ENCODE results near the gene CDH4.

CDH4 gene

DNA sequence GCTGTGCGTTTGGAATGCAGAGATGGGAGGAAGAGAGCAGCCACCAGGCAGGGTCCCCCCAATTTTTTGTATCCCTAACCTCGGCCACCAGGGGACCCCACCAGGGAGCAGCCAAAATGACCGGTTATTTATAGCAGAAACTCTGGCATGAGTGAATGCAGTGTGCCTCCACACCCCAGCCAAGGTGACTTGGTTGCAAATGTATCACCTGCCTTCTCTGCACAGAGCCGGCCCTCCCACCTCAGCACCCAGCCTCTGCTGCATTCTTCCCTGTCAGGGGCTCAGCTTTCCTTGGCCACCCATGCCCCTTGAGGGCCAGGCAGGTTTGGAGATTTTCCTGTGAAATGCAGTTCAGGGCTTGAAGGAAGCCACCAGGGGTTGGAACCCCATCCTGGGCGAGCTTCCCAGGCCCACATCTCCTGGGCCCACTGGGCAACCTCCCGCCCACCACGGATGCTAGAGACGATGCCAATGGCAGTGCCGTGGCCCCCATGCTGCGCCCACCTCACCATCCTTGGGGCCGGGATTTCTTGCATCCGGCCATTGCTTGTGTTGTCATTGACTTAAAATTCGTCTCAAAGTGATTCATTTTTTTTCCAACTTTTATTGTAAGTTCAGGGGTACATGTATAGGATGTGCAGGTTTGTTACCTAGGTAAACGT lies 522.0 kb downstream of the CDH4 start:
- no peak for TF ChIP-seq ZFX (IDR thresholded peaks at IDR 0.05; ENCODE audit: borderline replicate concordance)
- TF ChIP-seq, protein P1, sequence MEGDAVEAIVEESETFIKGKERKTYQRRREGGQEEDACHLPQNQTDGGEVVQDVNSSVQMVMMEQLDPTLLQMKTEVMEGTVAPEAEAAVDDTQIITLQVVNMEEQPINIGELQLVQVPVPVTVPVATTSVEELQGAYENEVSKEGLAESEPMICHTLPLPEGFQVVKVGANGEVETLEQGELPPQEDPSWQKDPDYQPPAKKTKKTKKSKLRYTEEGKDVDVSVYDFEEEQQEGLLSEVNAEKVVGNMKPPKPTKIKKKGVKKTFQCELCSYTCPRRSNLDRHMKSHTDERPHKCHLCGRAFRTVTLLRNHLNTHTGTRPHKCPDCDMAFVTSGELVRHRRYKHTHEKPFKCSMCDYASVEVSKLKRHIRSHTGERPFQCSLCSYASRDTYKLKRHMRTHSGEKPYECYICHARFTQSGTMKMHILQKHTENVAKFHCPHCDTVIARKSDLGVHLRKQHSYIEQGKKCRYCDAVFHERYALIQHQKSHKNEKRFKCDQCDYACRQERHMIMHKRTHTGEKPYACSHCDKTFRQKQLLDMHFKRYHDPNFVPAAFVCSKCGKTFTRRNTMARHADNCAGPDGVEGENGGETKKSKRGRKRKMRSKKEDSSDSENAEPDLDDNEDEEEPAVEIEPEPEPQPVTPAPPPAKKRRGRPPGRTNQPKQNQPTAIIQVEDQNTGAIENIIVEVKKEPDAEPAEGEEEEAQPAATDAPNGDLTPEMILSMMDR (IDR thresholded peaks at IDR 0.05): no peak

DNA sequence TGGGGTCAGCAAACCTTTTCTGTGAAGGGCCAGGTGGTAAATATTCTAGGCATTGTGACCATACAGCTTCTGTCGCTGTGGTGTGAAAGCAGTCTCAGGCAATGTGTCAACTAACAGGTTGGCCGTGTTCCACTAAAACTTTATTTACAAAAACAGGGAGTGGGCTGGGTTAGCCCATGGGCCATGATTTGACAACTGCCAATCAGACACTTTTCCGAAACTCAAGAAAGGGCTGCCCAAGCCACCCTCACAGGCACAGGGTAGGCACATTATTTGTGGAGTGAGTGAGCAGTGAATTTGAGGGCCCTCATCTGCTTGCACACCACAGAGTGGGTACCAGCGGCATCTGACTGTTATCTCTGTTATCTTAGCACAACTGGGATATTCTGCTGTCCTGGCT lies 523.4 kb downstream of the CDH4 start:
- H3K27ac ChIP-seq: no peak overlapping the region
- TF ChIP-seq, protein P1 (IDR thresholded peaks at IDR 0.05): no peak
- TF ChIP-seq ZFX (IDR thresholded peaks at IDR 0.05; ENCODE audit: borderline replicate concordance): no peak

More for the DNA sequence above, 522.0 kb downstream of the CDH4 start:
- no peak overlapping the region for H3K27ac ChIP-seq

DNA sequence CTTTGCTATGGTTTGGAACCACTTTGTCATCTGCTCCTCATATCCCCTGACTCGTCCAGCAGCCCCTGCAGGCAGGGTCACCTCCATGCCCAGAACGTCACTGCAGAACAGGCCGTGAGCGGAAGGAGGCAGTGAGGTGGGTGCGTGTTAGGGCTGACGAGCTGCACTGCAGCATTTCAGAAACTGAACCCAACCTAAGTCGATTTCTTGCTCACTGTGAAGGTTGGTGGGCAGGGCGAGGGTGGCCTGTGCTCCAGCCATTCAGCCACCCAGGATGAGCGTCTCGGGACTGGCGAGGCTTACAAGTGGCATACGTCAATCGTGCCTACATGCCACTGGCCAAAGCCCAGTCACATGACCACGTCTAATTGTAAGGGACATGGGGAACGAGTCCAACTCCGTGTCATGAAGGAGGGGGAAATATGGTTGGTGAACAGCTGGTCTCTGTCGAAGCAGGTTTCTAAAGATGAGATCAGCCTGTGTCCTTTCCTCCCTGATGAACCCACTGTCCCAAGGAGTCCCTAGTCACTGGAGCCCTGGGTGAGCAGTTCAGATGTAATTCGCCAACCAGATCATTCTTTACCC lies 524.5 kb downstream of the CDH4 start:
- TF ChIP-seq, protein P1 (IDR thresholded peaks at IDR 0.05): no peak
- TF ChIP-seq ZFX (IDR thresholded peaks at IDR 0.05; ENCODE audit: borderline replicate concordance): no peak
- H3K27ac ChIP-seq: no peak overlapping the region

DNA sequence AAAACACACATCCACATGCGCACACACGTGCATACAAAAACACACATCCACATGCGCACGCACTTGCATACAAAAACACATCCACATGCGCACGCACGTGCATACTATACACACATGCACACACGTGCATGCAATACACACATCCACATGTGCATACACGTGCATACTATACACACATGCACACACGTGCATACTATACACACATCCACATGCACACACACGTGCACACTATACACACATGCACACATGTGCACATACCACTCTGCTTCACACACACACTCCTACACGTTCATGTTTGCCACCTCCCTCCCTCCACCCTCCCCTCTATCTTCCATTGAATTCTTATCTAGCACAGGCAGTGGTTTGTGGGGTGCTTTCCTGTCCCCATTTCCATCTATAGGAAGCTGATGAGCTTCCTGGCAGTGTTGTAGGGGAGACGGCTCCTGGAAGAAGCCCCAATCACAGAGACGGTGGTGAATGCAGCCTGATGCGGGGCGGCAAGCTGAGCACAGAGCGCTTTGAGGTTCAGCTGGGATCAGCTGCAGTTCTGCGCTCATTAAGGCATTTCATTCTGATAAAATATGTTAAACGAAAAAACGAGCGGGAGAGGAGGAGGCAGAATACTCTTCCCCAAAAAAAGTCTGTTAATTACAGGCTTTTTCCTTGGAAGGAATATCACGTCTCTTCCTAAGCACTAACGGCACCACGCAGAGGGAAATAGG lies 525.9 kb downstream of the CDH4 start:
- TF ChIP-seq ZFX (IDR thresholded peaks at IDR 0.05; ENCODE audit: borderline replicate concordance): no peak
- TF ChIP-seq, protein P1 (IDR thresholded peaks at IDR 0.05): no peak
- H3K27ac ChIP-seq: no peak overlapping the region

DNA sequence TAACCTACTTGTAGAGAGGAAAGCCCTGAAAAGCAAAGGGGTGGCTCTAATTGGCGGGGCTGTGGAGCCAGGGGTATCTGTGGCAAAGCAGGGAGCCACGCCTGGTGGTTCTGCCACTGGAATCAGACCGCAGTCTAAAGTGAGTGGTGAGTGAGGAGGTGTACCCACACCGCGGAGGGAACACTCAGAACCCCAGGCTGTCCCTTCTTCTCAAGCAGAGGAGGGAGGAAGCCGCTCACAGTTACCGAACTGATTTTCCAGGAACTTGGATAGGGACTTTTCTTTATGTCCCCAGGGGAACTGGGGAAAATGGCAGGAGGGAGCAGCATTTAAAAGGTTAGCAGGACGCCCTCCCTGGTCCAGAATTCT lies 526.4 kb downstream of the CDH4 start:
- no peak overlapping the region for H3K27ac ChIP-seq

DNA sequence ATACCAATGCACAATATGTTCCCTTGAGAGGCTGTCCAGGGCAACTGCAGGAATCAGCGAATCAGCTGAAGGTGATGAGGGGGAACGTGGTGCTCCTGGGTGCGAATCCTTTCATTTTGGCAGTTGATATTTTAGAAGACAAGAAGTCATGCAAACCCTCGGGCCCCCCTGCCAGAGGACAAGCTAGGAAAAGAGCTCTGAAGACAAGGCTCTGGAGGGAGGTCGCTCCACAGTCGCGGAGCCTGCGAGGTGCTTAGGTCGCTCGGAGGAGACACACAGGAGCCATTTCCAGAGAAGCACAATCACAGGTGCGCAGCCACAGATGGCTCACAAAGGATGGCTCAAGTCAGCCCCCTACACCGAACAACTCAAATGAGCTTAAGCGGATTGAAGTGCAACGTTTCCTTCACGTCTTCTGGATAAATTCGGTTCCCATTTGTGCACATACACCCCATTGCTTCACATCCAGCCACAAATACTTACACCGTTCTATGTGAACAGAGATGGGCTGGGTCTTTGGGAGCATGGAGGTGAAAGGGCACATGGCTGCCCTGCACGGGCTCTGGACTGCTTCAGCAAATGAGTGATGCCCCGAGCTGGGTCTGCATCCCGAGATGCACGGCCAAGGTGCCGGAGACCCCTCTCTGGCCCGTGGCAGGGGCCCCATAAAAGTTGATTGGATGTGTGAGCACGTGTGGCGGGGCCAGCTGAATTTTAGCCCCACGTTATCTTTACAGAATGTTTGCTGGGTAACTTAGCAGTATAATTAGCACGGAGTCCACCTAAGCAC lies 527.3 kb downstream of the CDH4 start:
- no peak for TF ChIP-seq ZFX (IDR thresholded peaks at IDR 0.05; ENCODE audit: borderline replicate concordance)
- TF ChIP-seq, protein P1 (IDR thresholded peaks at IDR 0.05): no peak
- no peak overlapping the region for H3K27ac ChIP-seq

More for the DNA sequence above, 526.4 kb downstream of the CDH4 start:
- TF ChIP-seq, protein P1 (IDR thresholded peaks at IDR 0.05): no peak
- no peak for TF ChIP-seq ZFX (IDR thresholded peaks at IDR 0.05; ENCODE audit: borderline replicate concordance)
